Lung (tissue), 12 donors: ENCODE results near the gene RNF208. TPM values are rescaled to one million over a fixed set of nuclear protein-coding genes. Genes with fewer than 3 reads are reported as not detected.

Experiments used
- ATAC-seq: fragments of 200-7000 bp; cut with Tn5 transposase; one replicate; pipeline ENCODE4 v1.9.1; 2020; ENCODE audit warnings: moderate number of reproducible peaks; ENCODE audit not compliant: insufficient read depth, low FRiP score
- DNase-seq, 3 donors: peaks; one replicate each; pipeline ENCODE4 v3.0.0-alpha.2; 2013 to 2017
- H3K27ac ChIP-seq, 2 donors: one replicate each; pipeline ENCODE4 v1.5.1; 2013; ENCODE audit warnings: mild to moderate bottlenecking in 2 of 2, moderate library complexity in 2 of 2, control low read depth in 1 of 2, inconsistent platforms in 1 of 2, low read depth in 1 of 2, low read length in 1 of 2
- H3K27me3 ChIP-seq, 3 donors: one replicate each; pipeline ENCODE4 v1.5.1; 2013; ENCODE audit warnings: low read length in 2 of 3; ENCODE audit not compliant: control insufficient read depth in 3 of 3, insufficient read depth in 3 of 3
- H3K36me3 ChIP-seq, 4 donors: one replicate each; pipeline ENCODE4 v1.5.1; 2013; ENCODE audit warnings: low read length in 4 of 4, mild to moderate bottlenecking in 1 of 4, moderate library complexity in 1 of 4; ENCODE audit not compliant: control insufficient read depth in 4 of 4, insufficient read depth in 4 of 4
- H3K4me1 ChIP-seq, 5 donors: one replicate each; pipeline ENCODE4 v1.5.1; 2013; ENCODE audit warnings: low read length in 5 of 5, mild to moderate bottlenecking in 2 of 5, moderate library complexity in 1 of 5; ENCODE audit not compliant: control insufficient read depth in 5 of 5, insufficient read depth in 5 of 5
- H3K4me3 ChIP-seq: one replicate; pipeline ENCODE4 v1.5.1; 2013; ENCODE audit warnings: mild to moderate bottlenecking, control low read depth, moderate library complexity
- H3K9ac ChIP-seq, 2 donors: one replicate each; pipeline ENCODE4 v1.5.1; 2013; ENCODE audit warnings: low read length in 2 of 2, control low read depth in 1 of 2; ENCODE audit not compliant: insufficient read depth in 1 of 2
- H3K9me3 ChIP-seq, 4 donors: one replicate each; pipeline ENCODE4 v1.5.1; 2013; ENCODE audit warnings: low read length in 3 of 4, mild to moderate bottlenecking in 1 of 4, moderate library complexity in 1 of 4; ENCODE audit not compliant: control insufficient read depth in 4 of 4, insufficient read depth in 3 of 4
- whole genome bisulfite sequencing, 2 donors: extraction: QIAGEN DNeasy Blood & Tissue Kit; methylation state at CpG; one replicate each; pipeline ENCODE4 v1.1.7; 2013; 5-methylcytosine and 5-hydroxymethylcytosine counted together
- polyA plus RNA-seq, 2 donors: library from polyadenylated mRNA; stranded (reverse); fragments of 200-250 nt; gene quantifications; one replicate each; pipeline ENCODE4 v1.2.1, GENCODE V29; 2013
- total RNA-seq, 2 donors: library from RNA; depleted of rRNA in 1 of 2; stranded (reverse); fragments of >200 nt in 1 of 2; gene quantifications; one replicate each; pipeline ENCODE4 v1.2.1, GENCODE V29; 2014 to 2021
- TF ChIP-seq, protein P1 (sequence below): IDR thresholded peaks from 2 replicates; pipeline ENCODE4 v1.5.1; 2012; ENCODE audit warnings: mild to moderate bottlenecking; ENCODE audit errors: control extremely low read depth, extremely low read depth
- donor health status: control.
- donor health status: control.
- donor health status: Bipolar disorder and iron deficiency.
- donor health status: healthy.
- donor health status: DM: yes; HTN: yes; CAD: no.

Gene RNF208
- total and polyA plus RNA-seq, 4 donors, result 1.7 to 12.0 (median 5.3) TPM

DNA sequence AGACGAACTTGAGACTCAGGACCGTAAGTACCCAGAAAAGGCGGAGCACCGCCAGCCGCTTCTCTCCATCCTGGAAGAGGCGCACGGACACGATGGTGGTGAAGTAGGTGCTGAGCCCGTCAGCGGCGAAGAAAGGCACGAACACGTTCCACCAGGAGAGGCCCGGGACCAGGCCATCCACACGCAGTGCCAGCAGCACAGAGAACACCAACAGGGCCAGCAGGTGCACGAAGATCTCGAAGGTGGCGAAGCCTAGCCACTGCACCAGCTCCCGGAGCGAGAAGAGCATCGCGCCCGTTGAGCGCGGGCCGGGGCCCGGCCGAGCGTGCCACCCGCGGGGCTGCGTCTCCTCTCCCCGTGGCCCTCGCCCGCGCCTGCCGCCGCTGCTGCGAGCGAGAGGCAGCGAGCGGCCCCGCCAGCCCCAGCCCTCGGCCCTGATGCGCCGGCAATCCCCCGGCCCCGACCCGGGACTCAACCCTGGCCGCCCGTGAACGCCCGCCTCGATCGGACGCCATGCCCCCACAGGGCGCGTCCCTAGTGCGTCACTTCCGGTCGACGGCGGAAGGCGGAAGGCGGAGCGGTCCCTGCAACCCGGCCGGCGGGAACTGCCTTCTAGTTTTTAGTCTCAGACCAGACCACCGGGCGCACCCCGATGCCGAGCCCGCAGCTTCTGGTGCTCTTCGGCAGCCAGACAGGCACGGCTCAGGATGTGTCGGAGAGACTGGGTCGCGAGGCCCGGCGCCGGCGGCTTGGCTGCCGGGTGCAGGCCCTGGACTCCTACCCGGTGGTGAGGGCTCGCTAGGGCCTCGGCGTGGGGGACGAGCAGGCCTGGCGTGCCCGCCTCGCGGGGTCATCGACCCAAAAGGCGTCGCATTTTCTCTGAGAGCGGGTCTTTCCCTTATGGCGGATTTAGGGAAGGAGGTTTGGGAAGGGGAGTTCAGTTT, 16.6 kb downstream of the RNF208 start, which contains the start of the genes NDOR1 and TMEM203:
Gene NDOR1 (plus strand): TSS at position 575 of the 944 bp plus-strand sequence. CDS start 78 bp downstream, at position 653.
Gene TMEM203 (minus strand): TSS at position 523 of the 944 bp plus-strand sequence. CDS start 234 bp downstream, at position 289.
- Histone ChIP-seq H3K36me3 (peaks cover 0 to 14% (median 8%) of the 10 kb centered on the region in 4 donors), H3K9me3 (peaks cover 0 to 2% (median 0%) of the 10 kb centered on the region in 4 donors), H3K9ac (peak within 1 kb of the TSS; percentile 33 to 65), H3K4me3 (peak within 1 kb of the TSS; percentile 95), H3K4me1 (peaks cover 3 to 30% (median 28%) of the 10 kb centered on the region in 5 donors), H3K27me3 (no peaks in the 10 kb centered on the region), H3K27ac (peak within 1 kb of the TSS; percentile 75 to 87)
- TF ChIP-seq, protein P1, sequence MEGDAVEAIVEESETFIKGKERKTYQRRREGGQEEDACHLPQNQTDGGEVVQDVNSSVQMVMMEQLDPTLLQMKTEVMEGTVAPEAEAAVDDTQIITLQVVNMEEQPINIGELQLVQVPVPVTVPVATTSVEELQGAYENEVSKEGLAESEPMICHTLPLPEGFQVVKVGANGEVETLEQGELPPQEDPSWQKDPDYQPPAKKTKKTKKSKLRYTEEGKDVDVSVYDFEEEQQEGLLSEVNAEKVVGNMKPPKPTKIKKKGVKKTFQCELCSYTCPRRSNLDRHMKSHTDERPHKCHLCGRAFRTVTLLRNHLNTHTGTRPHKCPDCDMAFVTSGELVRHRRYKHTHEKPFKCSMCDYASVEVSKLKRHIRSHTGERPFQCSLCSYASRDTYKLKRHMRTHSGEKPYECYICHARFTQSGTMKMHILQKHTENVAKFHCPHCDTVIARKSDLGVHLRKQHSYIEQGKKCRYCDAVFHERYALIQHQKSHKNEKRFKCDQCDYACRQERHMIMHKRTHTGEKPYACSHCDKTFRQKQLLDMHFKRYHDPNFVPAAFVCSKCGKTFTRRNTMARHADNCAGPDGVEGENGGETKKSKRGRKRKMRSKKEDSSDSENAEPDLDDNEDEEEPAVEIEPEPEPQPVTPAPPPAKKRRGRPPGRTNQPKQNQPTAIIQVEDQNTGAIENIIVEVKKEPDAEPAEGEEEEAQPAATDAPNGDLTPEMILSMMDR, result no peak
- ATAC-seq, result peak; percentile 63
- peak; percentile 91 to 93 (median 91) for DNase-seq
- 0 to 1% methylated on average over 77 to 98 of the region's 98 CpGs for WGBS, 2 donors

DNA sequence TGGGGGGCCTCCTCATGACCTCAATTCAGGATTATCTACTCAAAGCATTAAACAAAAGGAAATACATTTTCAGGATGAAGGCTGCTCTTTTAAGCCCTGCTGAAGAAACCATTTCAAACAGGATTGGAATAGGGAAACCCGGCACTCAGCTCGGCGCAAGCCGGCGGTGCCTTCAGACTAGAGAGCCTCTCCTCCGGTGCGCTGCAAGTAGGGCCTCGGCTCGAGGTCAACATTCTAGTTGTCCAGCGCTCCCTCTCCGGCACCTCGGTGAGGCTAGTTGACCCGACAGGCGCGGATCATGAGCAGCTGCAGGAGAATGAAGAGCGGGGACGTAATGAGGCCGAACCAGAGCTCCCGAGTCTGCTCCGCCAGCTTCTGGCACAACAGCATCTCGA, 17.3 kb downstream of the RNF208 start:
- 11 to 18% methylated on average over 21 of the region's 21 CpGs for WGBS, 2 donors
- H3K9ac ChIP-seq, result peak overlapping the region; percentile 33 to 65
- peak overlapping the region; percentile 75 to 87 for H3K27ac ChIP-seq
- no peaks in the 10 kb centered on the region for H3K27me3 ChIP-seq
- no peak for ATAC-seq
- TF ChIP-seq, protein P1, result no peak
- H3K36me3 ChIP-seq, result peaks cover 0 to 14% (median 8%) of the 10 kb centered on the region in 4 donors
- H3K9me3 ChIP-seq, result peaks cover 0 to 2% (median 0%) of the 10 kb centered on the region in 4 donors
- DNase-seq, result no peak
- peak overlapping the region; percentile 95 for H3K4me3 ChIP-seq
- peaks cover 3 to 30% (median 28%) of the 10 kb centered on the region in 5 donors for H3K4me1 ChIP-seq

DNA sequence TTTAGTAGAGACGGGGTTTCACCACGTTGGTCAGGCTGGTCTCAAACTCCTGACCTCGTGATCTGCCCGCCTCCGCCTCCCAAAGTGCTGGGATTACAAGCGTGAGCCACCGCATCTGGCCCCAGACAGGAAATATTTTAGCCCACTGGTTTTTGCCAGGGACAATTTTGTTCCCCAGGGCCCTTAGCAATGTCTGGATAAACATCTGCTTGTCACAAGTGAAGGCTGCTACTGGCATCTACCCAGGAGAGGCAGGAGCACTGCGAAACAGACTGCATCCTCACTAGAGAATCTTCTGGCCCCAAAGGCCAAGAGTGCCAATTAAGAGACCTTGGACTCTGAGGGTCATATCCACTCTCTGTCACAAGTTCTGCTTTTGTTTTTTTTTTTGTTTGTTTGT, 19.1 kb downstream of the RNF208 start:
- Histone ChIP-seq H3K27me3 (no peaks in the 10 kb centered on the region), H3K27ac (no peak overlapping the region), H3K4me1 (peaks cover 12 to 43% (median 28%) of the 10 kb centered on the region in 5 donors), H3K9ac (no peak overlapping the region), H3K9me3 (peaks cover 0 to 2% (median 0%) of the 10 kb centered on the region in 4 donors), H3K4me3 (no peak overlapping the region), H3K36me3 (peaks cover 0 to 8% (median 5%) of the 10 kb centered on the region in 4 donors)
- ATAC-seq (no peak), DNase-seq (no peak)
- 85 to 91% methylated on average over 8 of the region's 8 CpGs for WGBS, 2 donors
- TF ChIP-seq, protein P1, result no peak
